CD4-positive, alpha-beta T cell treated with Interleukin-2 at 100 ng/mL for 4 hours (primary cell): ENCODE results near the gene NHSL1.

Source experiments
- DNase-seq: peaks from one replicate; pipeline ENCODE4 v3.0.0-alpha.2; 2020; ENCODE audit warnings: low spot score

The NHSL1 gene

DNA sequence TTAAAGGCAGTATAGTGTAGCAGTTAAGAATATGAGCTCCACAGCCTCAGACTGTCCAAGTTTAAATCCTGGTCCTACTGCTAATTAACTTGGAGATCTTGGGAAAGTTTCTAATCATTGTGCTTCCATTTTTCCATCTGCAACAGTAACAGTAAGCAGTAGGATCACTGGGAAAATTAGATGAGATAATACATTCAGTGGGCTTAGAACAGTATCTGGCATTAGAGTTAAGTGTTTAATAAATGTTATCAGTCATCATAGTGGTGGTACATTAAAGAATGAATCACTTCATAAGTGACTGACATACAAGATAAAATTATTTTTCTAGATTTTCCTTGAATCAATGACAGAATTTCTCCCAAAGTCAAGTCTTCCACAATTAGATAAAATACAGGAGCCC lies 5.0 kb downstream of the NHSL1 start:
- no peak for DNase-seq

DNA sequence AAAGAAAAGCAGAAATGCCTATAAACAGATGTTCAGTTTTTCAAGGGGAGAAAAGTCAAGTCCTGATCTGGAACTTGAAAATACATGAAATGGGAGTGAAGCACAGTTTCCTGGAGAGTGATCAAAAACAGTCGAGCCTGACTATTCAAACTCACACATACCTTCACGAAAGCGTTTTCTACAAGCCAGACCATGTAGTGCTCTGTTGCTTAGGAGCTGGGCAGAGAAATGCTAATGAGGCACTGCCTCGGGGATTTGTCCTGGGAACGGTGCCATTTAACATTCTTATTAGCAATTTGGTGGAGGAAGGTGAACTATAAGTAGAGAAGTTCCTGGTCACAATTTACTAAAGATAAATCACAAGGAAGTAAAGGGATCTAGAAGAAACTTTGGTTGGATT lies 5.9 kb downstream of the NHSL1 start:
- no peak for DNase-seq

DNA sequence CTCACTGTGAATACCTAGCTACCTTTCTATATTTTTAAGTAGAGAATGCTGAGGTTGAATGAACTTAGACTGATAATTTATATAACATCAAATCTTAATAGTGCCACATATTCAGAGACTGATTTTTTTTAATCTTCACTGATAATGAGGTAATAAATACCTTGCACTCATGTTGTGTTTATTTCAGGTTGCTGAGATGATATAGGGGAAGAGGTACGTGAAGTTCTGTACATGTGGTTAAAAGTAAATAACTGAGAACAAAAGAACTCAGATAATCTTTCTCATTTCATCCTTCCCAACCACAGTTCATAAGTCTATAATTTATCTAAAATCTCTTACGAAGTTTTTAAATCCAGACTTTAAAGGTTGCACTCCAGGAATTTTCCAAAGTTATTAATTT lies 6.4 kb downstream of the NHSL1 start:
- DNase-seq = no peak

DNA sequence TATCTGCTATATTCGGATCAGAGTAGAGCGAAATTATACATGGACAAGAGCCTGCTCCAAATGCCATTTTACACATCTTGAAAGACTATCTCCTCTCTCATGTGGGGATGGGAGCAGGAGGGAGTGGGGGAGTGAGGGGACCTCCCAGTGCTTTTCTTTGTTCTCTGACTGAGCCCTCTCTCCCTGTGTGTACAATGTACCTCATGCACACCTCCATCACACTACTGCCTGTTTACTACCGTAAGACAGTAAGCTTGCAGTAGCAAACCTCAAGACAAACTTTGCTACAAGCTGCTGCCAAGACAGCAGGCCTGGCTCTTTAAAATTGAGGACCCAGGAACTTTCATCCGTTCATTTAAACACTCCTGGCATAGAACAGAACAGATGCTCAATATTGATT lies 7.2 kb downstream of the NHSL1 start:
- DNase-seq = no peak

DNA sequence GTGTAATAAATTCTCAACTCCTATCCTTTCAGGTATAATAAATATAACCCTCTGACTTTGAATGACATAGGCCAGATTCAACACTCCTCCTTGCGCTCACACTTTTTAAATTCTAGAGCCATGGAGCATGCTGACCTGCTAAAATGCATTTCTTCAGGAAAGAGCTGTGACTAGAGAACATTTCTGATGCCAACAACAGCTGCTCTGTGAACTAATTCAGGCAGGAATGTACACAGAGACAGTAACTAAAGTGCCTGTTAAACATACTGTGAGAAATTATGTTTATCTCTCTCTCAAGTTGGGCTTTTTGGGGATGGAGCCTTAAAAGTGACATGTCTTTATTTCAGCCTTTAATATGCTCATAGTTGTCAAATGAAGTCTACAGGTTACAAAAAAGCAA lies 8.3 kb downstream of the NHSL1 start:
- DNase-seq = no peak

DNA sequence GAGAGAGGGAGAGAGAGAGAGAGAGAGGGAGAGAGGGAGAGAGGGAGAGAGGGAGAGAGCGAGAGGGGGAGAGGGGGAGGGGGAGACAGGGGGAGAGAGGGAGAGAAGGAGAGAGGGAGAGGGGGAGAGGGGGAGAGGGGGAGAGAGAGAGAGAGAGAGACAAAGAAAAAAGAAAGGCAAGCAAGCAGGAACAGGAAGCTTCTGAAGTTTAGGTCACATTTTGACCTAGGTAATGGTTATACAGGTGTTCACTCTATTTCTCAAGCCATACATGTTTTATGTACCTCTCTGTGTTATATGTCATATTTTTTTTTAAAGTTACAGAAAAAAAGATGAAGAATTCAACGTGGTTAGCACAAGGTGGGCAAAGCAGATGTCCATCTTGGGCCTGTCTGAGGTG lies 9.4 kb downstream of the NHSL1 start:
- no peak for DNase-seq

DNA sequence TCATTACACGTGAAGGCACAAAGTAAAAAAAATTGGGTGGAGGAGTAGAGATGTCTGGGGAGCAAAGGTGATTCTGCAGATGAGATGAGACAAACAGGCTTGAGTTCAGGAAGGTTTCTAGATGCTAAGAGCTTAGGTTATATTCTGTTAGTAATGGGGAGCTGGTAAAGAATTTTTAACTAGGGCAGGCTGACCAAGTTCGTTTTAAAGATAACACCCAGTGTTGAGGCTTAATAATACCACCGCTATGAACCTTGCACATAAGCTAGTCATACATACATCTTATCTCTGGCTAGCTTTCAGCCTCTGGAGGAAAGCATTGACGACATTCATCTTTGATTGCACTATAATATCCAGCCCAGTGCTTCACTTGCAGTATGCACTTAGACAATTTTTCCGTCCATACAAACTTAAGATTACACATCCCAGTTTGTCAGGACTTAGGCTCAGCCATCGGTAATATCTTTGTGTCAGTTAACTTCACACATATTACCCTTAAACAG lies 12.1 kb downstream of the NHSL1 start:
- no peak for DNase-seq

DNA sequence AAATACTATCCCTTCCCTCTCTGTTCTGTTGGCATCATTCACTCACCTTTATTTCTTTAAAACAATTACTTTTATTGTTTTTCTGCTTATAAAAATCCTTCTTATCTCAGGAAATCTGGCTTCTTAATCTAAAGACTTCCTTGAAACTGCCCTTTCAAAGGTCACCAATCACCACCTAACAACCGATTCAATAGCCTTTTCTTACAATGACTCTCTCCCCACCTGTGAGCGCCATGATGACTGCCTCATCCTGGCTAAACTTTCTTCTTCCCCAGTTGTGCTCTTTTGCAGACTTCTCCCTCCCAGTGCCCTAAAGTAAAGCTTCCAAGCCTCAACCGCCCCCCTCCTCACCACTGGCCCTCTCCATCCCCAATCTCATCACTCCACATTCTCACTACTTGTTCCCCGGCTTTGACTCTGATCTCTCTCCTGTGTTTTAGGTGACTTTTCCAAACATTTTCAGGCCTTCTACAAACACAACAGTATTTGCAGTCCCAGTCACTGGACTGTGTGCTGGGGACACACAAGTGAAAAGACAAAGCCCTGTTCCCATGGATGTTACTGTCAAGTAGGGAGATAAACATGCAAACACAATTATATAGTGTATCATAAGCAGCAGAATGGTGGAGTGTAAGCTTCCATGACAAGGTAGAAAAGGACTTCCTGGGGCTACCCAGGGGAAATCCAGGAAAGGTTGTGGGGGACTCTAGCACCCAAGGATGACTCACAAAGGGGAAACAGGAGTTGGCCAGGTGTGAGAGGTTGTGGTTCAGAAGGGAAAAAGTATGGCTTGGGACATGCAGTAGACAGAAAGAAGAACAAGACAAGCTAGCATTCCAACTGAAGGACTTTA lies 12.8 kb downstream of the NHSL1 start:
- no peak for DNase-seq

DNA sequence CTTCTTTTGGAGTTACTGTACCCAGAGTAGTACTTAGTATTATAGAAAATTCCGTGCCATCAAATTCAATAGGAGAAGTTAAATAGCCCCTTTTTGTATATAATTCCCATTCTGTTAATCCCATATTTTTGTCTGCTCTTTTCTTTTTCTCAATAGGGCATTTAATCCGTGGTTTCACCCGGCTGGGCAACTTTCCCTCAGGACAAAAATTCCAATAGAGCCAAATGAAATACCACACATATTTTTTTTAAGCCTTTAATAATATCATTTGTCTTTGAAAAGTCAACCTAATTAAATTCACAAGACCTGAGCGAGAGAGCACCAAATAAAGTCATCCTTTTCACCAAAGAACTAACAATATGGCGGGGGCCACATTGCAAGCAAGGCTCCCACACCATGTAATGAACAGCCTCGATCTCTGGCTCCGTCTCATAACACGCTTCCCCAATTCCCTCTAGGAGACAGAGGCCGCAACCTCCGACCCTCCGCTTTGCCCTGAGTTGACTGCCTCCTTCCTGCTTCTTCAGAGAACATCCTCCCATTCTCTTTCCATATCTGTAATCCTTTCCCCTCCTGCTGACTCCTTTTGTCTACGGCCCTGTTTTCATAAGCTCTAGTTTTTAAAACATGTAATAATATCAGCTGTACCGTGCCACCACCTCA lies 13.6 kb downstream of the NHSL1 start:
- no peak for DNase-seq

DNA sequence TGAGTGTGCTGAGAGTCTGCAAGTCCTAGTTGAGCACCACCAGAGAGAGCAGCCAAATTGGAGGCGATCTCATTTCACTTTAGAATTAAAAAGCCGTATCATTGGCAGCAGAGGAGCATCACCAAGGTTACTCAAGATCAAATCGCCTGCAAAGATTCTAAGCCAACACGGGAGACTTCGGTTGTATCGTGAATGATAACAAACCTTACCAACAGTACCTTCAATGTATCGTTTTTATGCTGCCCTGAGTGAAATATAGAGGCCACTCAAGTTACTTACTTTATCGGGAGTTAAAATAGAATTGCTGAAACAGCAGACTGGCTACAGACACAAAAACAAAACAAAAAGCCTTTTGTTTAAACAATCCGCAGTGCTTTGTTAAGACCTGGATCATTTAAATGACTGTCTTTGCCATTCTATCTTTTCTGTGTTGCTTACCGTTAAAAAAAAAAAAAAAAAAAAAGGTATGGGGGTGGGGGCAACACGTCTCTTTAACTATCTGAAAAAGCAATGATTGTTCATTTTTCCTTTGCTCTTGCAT lies 14.2 kb downstream of the NHSL1 start:
- no peak for DNase-seq

DNA sequence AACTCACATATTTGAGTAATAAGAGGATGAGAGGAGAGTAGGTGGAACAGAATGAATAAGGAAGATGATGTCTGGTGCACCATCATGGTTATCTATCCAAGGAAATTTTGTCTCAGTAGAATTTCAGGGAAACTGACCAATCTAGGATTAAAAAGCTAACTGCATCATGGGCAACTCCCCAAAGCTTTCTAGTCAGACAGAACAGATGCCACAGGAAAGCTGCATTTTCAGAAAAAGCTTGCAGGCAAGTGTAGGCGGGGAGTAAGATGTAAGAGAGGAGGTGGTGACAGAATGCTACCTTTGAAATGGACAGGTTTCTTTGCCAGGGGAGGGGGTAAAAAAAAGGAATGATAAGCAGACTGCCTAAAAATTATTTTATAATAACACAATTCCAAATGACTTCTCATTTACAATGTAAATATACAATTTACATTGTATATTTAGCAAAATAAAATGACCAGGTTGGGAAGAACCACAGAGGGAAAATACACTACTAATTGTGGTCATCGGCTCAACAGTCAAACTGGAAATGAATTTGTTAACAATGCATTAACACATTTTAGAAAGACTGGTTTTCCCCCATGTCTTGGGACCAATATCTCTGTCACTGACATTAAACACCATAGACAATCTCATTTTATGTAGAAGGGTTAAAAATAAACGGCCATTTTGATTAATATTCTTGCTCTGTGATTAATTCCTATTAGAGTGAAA lies 15.1 kb downstream of the NHSL1 start:
- no peak for DNase-seq

DNA sequence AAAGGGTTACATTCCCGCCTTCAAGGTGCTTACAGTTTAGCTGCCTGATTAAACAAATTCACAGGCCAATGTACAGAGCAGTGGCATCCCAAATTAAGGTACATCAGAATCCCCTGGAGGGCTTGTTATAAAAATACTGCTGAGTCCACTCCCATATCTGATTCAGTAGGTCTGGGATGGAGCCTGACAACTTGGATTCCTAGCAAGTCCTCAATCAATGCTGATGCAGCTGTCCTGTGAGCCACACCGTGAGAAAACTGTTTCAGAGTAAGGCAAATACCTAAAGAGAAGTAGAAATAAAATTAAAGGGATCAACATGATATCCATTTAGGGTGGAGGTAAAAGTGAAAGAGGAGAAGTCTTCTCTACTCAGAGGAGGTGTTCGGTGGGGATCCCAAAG lies 16.5 kb downstream of the NHSL1 start:
- no peak for DNase-seq

DNA sequence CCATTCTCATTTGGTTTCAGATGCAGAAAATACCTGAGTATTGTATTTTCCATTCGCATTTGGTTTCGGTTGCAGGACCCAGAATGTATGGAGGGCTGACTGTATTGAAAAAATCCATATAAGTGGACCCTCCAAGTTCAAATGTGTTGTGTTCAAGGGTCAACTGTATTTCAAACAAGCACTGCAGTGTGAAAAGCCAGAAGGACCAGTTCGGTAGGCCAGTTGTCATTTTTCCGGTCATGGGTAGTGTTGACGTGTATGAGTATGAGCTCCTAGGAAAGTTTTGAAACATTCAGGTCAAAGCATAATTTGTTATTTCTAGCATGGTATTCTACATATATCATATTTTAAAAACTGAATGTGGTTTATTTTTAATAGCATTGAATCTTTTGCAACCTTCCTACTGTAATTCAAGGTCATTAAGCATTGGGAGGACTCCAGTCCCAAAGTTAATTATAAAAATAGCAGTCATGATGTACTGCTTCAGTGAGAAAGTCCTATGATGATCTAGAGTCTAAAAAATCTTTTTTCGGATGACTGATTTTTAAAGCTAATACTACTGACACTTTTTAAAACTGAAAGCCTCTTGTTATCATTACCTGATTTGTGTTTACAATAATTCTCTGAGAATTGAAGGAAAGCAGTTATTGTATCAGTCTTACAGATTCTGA lies 18.9 kb downstream of the NHSL1 start:
- DNase-seq = no peak

DNA sequence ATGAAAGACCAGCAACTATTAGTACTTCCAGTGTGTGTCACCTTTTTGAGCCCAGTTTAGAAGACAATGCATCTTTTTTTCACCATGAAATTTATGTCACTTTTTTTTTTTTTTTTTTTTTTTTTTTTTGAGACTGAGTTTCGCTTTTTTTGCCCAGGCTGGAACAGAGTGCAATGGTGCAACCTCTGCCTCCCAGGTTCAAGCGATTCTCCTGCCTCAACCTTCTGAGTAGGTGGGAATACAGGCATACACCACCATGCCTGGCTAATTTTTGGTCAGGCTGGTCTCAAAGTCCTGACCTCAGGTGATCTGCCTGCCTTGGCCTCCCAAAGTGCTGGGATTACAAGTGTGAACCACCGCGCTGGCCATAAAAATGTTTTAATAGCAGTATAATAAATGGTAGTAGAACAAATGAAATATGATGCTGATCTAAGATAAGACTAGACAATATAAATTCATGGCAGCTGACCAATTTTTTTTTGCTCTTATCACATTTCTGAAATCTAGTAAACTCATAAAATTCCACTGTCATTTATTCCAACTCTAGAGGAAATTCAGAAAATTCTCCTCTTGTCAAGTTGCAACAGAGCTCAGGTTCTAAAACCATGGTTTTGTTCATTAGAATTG lies 21.3 kb downstream of the NHSL1 start:
- no peak for DNase-seq

DNA sequence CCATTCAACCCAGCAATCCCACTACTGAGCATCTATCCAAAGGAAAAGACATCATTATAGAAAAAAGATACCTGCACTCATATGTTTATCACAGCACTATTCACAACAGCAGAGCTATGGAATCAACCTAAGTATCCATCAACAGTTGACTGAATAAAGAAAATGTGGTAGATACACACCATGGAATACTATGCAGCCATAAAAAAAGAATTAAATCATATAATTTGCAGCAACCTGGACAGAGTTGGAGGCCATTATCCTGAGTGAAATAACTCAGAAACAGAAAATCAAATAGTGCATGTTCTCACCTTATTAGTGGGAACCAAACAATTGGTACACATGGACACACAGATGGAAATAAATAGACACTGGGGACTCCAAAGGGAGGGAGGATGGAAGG lies 23.2 kb downstream of the NHSL1 start:
- DNase-seq = no peak

DNA sequence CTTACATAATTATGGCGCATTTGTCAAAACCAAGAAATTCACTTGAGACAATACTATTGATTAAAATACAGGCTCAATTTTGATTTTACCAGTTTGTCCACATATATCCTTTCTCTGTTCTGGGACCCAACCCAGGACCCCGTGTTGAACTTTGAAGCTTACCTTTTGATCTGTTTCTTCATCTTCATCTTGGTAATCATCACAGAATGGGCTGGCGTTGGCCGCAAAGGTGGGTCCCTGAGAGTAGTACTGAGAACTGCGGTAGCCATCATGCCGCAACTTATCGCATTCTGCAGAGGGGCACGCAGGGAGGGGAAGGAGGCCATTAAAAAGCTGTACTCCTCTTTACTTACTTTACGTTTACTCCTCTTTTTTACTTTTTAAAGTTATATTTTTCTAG lies 26.1 kb downstream of the NHSL1 start:
- no peak for DNase-seq

DNA sequence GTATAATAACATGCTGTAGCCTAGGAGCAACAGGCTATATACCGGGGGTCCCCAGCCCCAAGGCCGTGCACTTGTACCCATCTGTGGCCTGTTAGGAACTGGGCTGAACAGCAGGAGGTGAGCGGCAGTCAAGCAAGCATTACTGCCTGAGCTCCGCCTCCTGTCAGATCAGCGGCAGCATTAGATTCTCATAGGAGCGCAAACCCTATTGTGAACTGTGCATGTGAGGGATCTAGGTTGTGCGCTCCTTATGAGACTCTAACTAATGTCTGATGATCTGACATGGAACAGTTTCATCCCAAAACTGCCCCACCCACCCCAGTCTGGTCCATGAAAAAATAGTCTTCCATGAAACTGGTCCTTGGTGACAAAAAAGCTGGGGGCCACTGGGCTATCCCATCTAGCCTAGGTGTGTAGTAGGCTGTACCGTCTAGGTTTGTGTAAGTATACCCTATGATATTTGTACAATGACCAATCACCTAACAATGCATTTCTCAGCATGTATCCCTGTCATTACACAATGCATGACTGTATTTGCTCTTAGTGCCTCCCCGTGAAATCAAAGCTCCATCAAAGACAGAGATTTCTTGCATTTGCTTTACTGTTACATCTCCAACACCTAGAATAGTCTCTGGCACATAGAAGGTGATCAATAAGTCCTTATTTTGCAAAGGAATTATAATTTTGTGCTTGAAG lies 30.8 kb downstream of the NHSL1 start:
- DNase-seq = no peak

DNA sequence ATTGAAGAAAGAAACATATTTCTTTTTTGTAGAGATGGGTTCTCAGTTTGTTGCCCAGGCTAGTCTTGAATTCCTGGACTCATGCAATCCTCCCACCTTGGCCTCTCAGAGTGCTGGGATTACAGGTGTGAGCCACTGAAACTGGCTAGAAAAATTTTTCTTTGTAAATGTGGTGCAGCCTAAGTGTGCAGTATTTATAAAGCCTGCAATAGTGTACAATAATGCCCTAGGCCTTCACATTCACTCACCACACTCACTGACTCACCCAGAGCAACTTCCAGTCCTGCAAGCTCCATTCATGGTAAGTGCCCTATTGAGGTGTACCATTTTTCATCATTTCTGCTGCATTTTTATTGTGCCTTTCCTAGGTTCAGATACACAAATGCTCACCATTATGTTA lies 31.4 kb downstream of the NHSL1 start:
- no peak for DNase-seq

DNA sequence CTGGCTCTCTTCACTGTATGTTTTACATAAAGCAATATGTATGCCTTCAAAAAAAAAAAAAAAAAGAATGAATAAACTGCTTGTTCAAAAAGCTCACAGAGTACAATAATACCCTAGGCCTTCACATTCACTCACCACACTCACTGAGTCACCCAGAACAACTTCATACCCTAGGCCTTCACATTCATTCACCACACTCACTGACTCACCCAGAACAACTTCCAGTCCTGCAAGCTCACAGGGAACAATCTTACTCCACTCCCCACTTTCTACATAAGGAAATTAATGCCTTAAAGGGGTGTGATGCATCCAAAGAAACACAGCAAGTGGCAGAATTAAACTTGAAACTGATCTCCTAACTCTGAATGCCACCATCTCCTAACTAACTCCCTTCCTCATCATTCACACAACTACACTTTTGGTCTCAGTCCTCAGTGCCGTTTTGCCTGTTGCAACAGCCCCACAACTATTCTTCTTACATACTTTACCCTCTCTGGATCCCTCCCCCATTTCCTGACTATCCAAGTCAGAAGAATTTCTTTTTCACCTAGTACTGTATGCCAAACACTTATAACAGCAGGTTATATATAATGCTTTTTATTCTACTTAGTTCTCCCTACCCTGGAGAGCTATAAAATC lies 34.2 kb downstream of the NHSL1 start:
- DNase-seq = no peak

DNA sequence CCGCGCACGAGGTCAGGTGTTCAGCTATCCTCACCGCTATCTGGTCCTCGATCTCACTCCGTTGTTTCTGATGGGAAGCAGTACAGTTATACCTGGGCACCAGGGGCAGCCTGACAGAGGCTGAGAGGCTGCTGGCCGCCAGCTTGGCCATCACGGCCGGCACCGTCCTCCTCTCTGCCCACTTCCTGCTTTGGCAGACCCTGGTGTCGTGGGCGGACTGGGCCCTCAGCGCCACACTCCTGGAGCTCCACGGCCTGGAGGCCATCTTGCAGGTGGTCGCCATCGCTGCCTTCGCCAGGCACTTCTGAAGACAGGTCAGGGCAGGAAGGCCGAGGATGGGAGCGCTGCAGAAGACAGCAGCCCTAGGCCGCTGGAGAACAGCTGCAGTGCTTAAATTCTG lies 35.2 kb downstream of the NHSL1 start:
- DNase-seq = no peak

DNA sequence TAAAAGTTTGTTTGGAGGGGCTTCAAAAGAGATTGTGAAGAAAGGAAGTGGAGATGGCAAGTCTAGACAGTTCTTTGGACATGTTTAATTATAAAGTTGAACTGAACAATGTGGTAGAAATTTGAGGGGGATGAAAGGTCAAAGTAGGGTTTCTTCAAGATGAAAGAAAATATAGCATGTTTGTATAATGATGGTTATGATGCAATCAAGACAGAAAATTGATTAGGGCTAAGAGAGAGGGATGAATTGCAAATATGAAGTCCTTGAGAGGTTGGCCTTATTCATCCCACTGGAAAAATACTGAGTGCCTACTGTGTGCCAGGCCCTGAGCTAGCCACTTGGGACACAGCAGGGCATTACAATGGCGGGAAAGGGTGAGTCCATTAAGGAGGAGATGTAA lies 37.6 kb downstream of the NHSL1 start:
- no peak for DNase-seq
